Stomach (tissue), 9 donors: Measurements from ENCODE around the gene CEACAM7. TPM values are rescaled to one million over a fixed set of nuclear protein-coding genes. Genes with fewer than 3 reads are reported as not detected.

ENCODE experiments used
- DNase-seq, 2 donors: peaks; one replicate each; pipeline versions ENCODE4 v3.0.0 to v3.0.0-alpha.2; 2013 to 2019
- H3K27ac ChIP-seq, 5 donors: fragments of 200-600 bp in 4 of 5; sonication (generic) in 4 of 5; one replicate each; pipeline ENCODE4 v1.5.1; 2013 to 2019; ENCODE audit warnings: mild to moderate bottlenecking in 1 of 5, moderate library complexity in 1 of 5
- H3K27me3 ChIP-seq, 3 donors: fragments of 200-600 bp; sonication (generic); one replicate each; pipeline ENCODE4 v1.5.1; 2017 to 2019; ENCODE audit warnings: mixed run types in 1 of 3
- H3K36me3 ChIP-seq, 4 donors: fragments of 200-600 bp; sonication (generic); 1 replicate in 3 of 4; 2 replicates in 1 of 4; pipeline ENCODE4 v1.5.1; 2016 to 2019
- H3K4me1 ChIP-seq, 4 donors: fragments of 200-600 bp; sonication (generic); one replicate each; pipeline ENCODE4 v1.5.1; 2016 to 2019
- H3K4me3 ChIP-seq, 4 donors: fragments of 200-600 bp; sonication (generic) in 3 of 4; one replicate each; pipeline ENCODE4 v1.5.1; 2016 to 2019; ENCODE audit warnings: mild to moderate bottlenecking in 1 of 4
- H3K9me3 ChIP-seq, 4 donors: fragments of 200-600 bp; sonication (generic); one replicate each; pipeline ENCODE4 v1.5.1; 2016 to 2019
- CTCF ChIP-seq, 7 experiments: fragments of 450-650 bp in 4 of 7; fragments of 200-600 bp in 3 of 7; sonication (generic) in 3 of 7; IDR thresholded peaks; one replicate each; pipeline ENCODE4 v1.5.1; 2016 to 2019; ENCODE audit warnings: antibody characterized with exemption in 7 of 7, control low read depth in 2 of 7, mild to moderate bottlenecking in 1 of 7
- EP300 ChIP-seq: sonication (generic); formaldehyde crosslinking; IDR thresholded peaks from one replicate; pipeline ENCODE4 v1.6.1; 2017; ENCODE audit warnings: antibody characterized with exemption
- POLR2A ChIP-seq, 4 donors: fragments of 450-650 bp; IDR thresholded peaks; one replicate each; pipeline ENCODE4 v1.6.1; 2016; ENCODE audit warnings: antibody characterized with exemption in 4 of 4, control low read depth in 2 of 4, mild to moderate bottlenecking in 1 of 4, moderate library complexity in 1 of 4
- POLR2AphosphoS5 ChIP-seq, 3 donors: sonication (generic); formaldehyde crosslinking; IDR thresholded peaks; one replicate each; pipeline ENCODE4 v1.6.1; 2016; ENCODE audit warnings: antibody characterized with exemption in 3 of 3
- WGBS, 5 donors: extraction: QIAGEN DNeasy Blood & Tissue Kit in 3 of 5; methylation state at CpG; one replicate each; pipeline versions ENCODE4 v1.1.5 to v1.1.7; 2013 to 2018; 5-methylcytosine and 5-hydroxymethylcytosine counted together
- intact Hi-C: fragments of 100-400 bp; cut with DNase I; formaldehyde crosslinking; loops from one replicate; pipeline ENCODE4 v1.15.1; 2023; ENCODE audit warnings: low total_unique reads
- polyA plus RNA-seq, 3 donors: library from polyadenylated mRNA; stranded (reverse); fragments of 200-250 nt; gene quantifications; one replicate each; pipeline ENCODE4 v1.2.3, GENCODE V29; 2013
- total RNA-seq, 5 donors: library from RNA; depleted of rRNA; stranded (reverse); fragments of >200 nt; gene quantifications; one replicate each; pipeline versions ENCODE4 v1.1.0 to v1.2.3, GENCODE V29; 2014 to 2016
- donor health status: healthy with polysubstance abuse.
- donor health status: Bipolar disorder and iron deficiency.
- donor health status: healthy.

Gene CEACAM7
- total and polyA plus RNA-seq, 8 donors, result 1.3 to 6.2 TPM; not detected in 6

DNA sequence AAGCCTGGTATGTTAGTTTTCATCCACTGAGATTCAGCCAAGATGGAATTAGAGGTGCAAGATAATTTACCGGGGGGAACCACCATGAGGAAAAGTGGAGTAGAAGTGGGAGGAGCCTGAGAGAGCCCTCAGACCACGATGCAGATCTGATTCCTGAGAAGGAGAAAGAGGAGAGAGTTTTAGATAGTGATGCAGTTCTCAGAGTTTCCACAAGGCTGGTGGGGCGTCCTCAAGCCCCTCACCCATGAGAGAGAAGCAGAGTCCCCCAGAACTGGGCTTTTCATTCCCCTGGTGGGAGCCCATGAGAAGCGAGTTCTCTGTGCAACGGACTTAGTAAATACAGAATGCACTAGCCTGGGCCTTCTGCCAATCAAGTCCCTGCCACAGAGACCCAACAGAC is 38.4 kb upstream of the CEACAM7 start:
- Histone ChIP-seq H3K27me3 (peaks cover 0 to 32% (median 0%) of the 10 kb centered on the region in 3 donors), H3K9me3 (no peaks in the 10 kb centered on the region), H3K4me3 (no peak overlapping the region), H3K27ac (no peak overlapping the region), H3K4me1 (no peaks in the 10 kb centered on the region), H3K36me3 (no peaks in the 10 kb centered on the region)
- DNase-seq, result no peak
- 19 to 40% (median 25%) methylated on average over 5 of the region's 5 CpGs for WGBS, 5 donors
- TF ChIP-seq EP300 (no peak), POLR2AphosphoS5 (IDR thresholded peaks at IDR 0.05) (no peak), CTCF (IDR thresholded peaks at IDR 0.05) (no peak), POLR2A (IDR thresholded peaks at IDR 0.05) (no peak)
- intact Hi-C loops, result no loop called here

DNA sequence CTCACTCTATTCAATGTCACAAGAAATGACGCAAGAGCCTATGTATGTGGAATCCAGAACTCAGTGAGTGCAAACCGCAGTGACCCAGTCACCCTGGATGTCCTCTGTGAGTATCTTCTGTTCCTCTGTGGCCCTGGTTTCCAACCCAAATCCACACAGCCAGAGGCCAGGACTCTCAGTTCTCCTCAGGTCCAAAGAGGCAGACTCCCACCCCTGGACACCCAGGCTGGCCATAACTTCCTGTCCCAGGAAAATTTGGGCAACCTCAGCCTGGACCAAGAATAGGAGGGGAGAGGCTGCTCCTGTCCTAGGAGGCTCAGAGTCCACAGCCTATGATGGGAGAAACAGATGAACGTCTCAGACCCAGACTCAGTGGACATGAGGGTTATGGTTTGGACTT is 32.0 kb upstream of the CEACAM7 start:
- no peak for DNase-seq
- TF ChIP-seq EP300, result no peak
- TF ChIP-seq POLR2A (IDR thresholded peaks at IDR 0.05), result no peak
- TF ChIP-seq POLR2AphosphoS5 (IDR thresholded peaks at IDR 0.05), result no peak
- Histone ChIP-seq H3K27me3 (peaks cover 0 to 51% (median 0%) of the 10 kb centered on the region in 3 donors), H3K36me3 (no peaks in the 10 kb centered on the region), H3K27ac (no peak overlapping the region), H3K4me1 (no peaks in the 10 kb centered on the region), H3K9me3 (no peaks in the 10 kb centered on the region), H3K4me3 (no peak overlapping the region)
- 45 to 95% (median 86%) methylated on average over 1 to 3 of the region's 3 CpGs for WGBS, 5 donors
- intact Hi-C loops, result no loop called here

- intact Hi-C loops, result no loop called here
- Histone ChIP-seq H3K4me3 (no peak overlapping the region), H3K27me3 (peaks cover 0 to 64% (median 4%) of the 10 kb centered on the region in 3 donors), H3K36me3 (no peaks in the 10 kb centered on the region), H3K9me3 (no peaks in the 10 kb centered on the region), H3K4me1 (no peaks in the 10 kb centered on the region), H3K27ac (no peak overlapping the region)
- 66 to 87% (median 79%) methylated on average over 6 of the region's 6 CpGs for WGBS, 5 donors
- no peak for DNase-seq
- TF ChIP-seq EP300 (no peak), POLR2AphosphoS5 (IDR thresholded peaks at IDR 0.05) (no peak), CTCF (IDR thresholded peaks at IDR 0.05) (no peak), POLR2A (IDR thresholded peaks at IDR 0.05) (no peak)
These were observed 30.7 kb upstream of the CEACAM7 start for GRCh38 chr19:41718761-41719160.

- TF ChIP-seq EP300, result no peak
- TF ChIP-seq POLR2A (IDR thresholded peaks at IDR 0.05), result no peak
- no peak for TF ChIP-seq CTCF (IDR thresholded peaks at IDR 0.05)
- no peak for TF ChIP-seq POLR2AphosphoS5 (IDR thresholded peaks at IDR 0.05)
- Histone ChIP-seq H3K36me3 (no peaks in the 10 kb centered on the region), H3K27me3 (peaks cover 0 to 60% (median 4%) of the 10 kb centered on the region in 3 donors), H3K4me3 (no peak overlapping the region), H3K27ac (no peak overlapping the region), H3K9me3 (no peaks in the 10 kb centered on the region), H3K4me1 (no peaks in the 10 kb centered on the region)
- DNase-seq, result no peak
- intact Hi-C loops, result no loop called here
- 70 to 84% (median 82%) methylated on average over 5 of the region's 5 CpGs for WGBS, 5 donors
These were observed 26.5 kb upstream of the CEACAM7 start for GRCh38 chr19:41714598-41714997.

DNA sequence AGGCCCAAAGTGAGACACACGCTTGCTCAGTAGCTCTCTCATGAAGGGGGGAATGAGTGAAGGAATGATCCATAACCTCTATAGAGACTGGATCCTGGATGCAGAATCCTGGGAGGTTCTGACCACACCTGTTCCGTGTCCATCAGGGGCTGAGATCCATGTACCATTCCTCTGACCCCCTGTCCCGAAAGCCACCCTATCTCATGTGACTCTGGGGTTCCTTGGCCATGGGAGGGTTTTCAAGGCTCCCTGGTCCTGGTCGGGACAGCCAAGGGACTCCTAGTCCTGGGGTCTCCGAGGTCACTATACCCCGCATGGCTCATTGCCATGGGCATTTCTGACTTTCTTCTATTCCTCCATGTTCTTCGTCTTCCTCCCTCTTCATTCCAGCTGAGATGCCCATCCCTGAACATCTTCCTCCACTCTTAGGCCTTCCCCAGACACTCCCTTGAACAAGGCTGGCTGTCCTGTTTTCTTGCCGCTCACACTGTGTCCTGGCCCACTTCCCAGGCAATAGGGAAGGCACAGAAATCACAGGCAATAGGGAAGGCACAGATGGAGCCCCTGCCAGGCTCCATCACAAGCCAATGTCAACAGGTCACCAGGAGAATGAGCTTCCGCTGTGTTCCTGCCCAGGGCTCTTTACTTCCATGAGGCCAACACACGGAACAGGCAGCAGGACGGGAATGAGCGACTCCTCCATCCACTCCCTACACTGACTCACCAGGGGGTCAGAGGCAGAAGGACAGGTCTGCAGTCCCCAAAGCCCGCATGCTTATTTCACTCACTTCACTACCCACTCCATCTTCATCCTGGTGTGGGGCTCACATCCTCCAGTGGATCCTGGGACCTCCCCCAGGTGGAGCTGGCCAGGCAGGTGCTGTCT is 23.5 kb upstream of the CEACAM7 start:
- Histone ChIP-seq H3K4me1 (no peaks in the 10 kb centered on the region), H3K36me3 (no peaks in the 10 kb centered on the region), H3K27ac (no peak overlapping the region), H3K27me3 (peaks cover 0 to 62% (median 4%) of the 10 kb centered on the region in 3 donors), H3K4me3 (peak overlapping the region in 1 of 4 donors; percentile 22), H3K9me3 (no peaks in the 10 kb centered on the region)
- WGBS, 5 donors, result 76 to 88% (median 81%) methylated on average over 12 to 13 of the region's 13 CpGs
- intact Hi-C loops, result no loop called here
- TF ChIP-seq POLR2AphosphoS5 (IDR thresholded peaks at IDR 0.05) (no peak), CTCF (IDR thresholded peaks at IDR 0.05) (no peak), POLR2A (IDR thresholded peaks at IDR 0.05) (no peak), EP300 (no peak)
- peak in 1 of 2 donors; percentile 22 for DNase-seq
